ENCODE measurements around the gene ZBP1. TPM values are rescaled to one million over a fixed set of nuclear protein-coding genes. Genes with fewer than 3 reads are reported as not detected.

ZBP1 gene
- total RNA-seq, 1 donor from 2014 or later = not detected

DNA sequence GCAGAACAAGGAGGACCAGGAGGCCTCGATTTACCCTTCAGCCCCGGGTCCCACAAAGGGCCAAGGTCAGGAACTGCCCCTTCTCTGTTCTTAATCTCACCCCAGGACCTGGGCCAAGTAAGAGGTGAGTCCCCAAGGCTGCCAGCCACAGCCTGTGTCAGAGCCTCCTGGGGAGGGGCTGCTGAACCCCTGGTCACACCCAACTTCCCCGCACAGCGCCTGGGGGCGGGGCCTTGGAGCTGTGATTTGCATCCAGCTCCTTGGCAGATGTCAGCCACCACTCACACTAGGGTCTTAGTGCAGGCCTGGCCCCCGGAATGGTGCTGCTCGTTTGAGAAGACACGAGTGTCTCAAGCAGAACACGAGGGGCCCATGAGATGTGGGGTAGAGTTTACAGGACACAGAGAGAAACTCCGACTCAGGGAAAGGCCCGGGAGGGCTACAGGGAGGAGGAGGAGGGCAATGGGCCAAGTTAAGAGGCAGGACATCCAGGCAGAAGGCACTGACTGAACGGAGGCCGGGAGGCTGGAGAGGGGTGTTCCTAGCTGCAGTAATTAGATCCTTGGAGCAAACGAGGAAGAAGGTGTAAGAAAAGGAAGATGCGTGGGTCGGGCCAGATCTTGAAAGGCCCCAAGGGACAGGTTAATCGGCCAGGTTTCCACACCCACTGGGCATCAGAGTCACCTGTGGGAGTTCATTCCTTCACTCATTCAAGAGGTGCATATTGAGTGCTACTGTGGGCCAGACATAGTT is 26.9 kb downstream of the ZBP1 start:
- DNase-seq (no peak), ATAC-seq (ENCODE audit: poor library complexity) (no peak)
- intact Hi-C loops (cut with DNase I) = loop anchor here (5.0 kb wide), 1 partner anchor 216 kb away; no protein-coding TSS in a partner anchor

DNA sequence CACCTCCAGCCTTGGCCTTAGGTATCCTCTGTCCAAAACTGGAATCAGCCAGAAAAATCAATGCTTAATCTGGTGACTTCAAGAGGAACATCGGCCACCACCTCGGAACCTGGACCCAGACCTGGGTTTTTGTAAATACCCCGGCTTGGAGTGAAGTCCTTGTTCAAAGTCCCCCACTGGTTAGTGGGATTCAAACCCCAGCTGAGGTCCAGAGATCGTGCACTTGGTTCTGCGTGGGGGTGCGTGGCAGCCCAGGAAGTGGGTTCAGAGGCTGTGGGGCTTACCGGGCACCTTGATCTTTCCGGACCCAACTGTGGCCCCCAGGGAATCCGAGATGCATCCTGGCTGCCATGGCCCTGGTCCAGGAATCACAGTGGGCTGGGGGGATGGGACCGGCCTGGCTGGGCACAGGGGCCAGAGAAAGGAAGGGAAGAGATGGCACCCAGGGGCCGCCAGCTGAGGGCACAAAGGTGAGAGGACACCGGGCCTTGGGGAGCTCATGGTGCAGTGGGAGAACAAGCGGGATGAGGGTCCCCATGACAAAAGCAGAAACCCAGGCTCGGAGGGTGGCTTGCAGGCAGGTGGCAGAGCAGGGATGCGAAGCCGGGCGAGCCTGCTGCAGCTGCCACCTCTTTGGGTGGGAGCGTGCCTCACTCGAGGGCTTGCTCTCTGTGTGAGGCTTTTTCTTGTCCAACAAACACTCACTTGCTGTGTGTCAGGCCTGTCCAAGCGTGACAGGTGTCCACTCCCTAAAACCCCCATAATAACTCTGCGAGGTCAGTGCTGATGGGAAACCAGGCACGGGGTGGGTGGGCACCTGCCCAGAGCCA is 27.7 kb downstream of the ZBP1 start:
- intact Hi-C loops (cut with DNase I) = loop anchor here (5.0 kb wide), 1 partner anchor 215 kb away; no protein-coding TSS in a partner anchor
- ATAC-seq (ENCODE audit: poor library complexity) (no peak), DNase-seq (no peak)

DNA sequence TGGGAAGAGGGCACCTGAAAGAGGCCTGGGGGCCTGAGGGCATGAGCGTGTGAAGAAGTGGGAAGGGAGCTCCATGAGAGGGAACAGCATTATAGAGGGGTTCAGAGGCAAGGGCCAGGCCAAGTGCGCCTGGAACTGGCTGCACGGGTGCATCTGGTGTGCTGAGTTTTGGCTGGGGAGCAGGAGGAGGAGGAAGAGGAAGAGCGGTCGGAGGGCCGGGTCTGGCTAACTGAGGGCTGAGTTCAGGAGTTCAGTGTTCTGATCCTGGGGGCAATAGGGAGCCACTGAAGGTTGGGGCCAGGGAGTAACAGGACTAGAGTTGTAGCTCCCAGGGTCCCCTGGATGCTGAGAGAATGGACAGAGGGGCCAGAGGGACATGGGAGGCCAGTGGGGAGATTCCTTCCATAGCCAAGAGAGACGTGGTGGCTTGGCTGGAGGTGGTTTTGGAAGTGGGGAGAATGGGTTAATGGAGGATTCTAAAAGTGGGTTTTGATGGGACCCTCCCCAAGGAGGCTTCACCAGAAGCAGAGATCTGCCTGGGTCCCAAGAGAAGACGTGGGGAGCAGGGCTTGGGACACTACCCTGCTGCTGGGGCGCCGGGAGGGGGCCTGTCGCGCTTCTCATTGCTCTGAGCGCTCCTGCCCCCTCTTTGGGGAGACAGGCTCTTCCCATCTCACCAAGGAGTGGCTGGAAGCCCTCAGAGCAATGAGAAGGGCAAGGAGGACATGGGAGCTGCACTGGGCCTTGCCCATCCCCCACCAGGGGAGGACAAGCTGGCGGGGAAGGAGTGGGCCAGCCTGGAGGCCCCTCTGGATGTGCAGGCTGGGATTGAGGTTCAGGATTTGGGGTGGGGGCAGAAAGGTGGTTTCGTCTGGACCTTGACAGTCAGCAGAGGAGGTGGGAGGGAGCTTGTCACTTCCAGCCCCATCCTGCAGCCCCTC is 28.7 kb downstream of the ZBP1 start:
- intact Hi-C loops (cut with DNase I) = loop anchor here (5.0 kb wide), 1 partner anchor 214 kb away; no protein-coding TSS in a partner anchor
- DNase-seq (no peak), ATAC-seq (ENCODE audit: poor library complexity) (no peak)

DNA sequence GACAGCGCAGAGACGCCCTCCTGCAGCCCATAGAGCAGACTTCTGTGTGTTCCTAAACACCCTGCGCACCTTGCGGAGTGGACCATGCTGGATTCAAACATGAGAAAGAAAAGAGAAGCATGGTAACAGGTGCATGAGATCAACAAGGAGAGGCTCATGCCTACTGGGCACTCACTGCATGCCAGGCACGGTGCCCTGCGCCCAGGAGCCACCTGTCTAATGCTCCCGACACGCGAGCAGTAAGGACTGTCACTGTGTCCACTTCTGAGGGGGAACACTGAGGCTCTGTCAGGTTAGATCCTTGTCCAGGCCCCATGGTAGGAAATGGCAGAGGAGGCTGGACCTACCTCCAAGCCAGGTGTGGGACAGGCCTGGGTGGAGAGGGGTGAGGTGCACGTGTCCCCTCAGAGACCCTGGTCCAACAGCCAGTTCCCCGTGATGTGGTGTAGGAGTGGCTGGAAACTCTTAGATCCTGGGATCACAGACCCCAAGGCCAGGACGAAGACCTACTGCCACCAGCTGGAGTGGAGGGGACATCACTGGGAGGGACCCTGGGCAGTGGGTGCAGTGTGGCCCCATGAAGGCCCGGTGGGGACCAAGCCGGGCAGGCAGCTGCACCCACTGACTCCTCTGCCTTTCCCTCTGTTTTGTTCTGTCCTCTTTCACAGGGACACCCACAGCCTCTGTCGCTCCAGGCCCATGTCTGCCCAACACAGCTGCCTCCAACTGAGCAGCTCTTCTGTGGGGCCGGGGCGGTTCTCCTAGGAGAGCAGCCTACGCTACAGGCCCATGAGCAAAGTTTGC is 29.5 kb downstream of the ZBP1 start:
- intact Hi-C loops (cut with DNase I) = loop anchor here (5.0 kb wide), 1 partner anchor 213 kb away; no protein-coding TSS in a partner anchor
- DNase-seq (no peak), ATAC-seq (ENCODE audit: poor library complexity) (no peak)

DNA sequence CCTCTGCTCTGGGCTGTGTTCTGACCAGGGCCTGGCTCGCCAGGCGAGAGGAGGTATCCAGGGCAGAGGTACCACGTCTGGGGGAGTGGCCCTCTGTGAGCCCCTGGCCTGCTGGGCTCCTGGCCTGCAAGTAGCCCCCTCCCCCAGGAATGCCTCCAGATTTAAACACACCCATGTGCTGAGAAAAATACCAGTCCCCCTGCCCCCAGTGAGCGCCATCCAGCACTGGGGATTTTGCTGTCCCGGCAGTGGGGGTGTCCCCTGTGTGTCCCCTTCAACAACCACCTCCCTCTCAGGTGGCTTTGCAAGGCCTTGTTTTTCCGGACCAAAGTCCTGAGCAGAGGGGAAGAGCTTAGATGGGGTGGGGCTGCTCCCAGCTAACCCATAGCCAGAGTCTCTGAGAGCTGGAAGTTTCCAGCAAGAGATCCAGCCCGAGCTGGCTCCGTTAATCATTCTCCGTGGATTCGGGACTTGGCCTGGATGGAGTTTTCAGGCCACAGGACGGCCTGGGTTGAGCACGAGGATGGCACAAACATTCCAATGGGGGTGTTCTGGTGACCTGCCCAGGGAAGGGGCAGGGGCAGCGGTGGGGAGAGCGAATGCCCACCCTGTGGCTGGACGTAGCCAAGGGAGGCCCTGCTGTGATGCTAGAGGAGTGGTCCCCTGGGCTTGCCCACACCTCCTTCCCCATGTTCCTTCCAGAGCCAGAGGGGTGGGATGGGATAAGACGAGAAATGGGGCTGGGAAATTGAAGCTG is 30.3 kb downstream of the ZBP1 start:
- intact Hi-C loops (cut with DNase I) = loop anchor here (5.0 kb wide), 1 partner anchor 213 kb away; no protein-coding TSS in a partner anchor
- ATAC-seq (ENCODE audit: poor library complexity) (no peak), DNase-seq (no peak)

DNA sequence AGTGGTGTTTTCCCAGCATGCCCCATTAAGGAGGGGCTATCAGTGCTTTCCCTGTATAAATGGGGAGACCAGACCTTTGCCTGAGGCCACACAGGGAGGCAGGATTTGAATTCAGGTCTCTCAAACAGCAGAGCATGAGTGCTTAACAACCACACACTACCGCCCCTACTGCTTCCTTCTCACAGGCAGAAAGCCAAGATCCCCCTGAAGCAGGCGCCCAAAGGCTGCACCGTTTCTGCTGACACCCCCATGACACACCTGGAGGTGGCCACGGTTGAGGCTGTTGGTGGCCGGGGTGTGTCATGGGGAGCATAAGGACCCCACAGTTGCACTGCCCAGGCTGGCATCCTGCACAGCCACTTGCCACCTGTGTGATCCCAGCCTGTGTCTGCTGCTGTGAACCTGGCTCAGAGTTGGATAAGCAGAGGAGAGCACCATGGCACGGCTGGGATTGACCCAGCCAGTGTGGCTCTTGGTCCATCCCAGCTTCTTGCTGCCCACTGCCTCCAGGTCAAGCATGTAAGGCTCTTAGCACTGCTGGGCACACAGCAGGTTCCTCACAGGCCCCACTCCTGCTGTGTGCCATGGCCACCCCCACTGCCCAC is 31.0 kb downstream of the ZBP1 start:
- ATAC-seq (ENCODE audit: poor library complexity) (no peak), DNase-seq (no peak)
- intact Hi-C loops (cut with DNase I) = no loop called here

DNA sequence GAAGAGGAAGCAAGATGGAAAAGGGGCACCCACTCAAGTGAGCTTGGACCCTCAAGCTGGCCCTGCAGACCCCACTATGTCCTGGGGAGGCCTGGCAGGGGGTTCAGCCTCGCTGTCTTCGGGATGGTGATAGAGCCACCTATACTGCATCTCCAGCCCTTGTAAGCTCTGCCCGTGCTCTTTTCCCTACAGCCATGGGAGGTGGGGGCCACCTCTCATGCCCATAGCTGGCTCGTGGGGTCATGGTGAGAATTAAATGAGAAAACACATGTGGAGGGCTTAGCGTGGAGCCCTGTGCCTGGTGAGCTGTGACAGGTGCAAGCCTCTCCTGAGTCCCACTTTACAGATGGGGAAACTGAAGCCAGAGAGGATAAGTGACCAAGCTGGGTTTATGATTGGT is 31.6 kb downstream of the ZBP1 start:
- intact Hi-C loops (cut with DNase I) = no loop called here
- DNase-seq (no peak), ATAC-seq (ENCODE audit: poor library complexity) (no peak)

DNA sequence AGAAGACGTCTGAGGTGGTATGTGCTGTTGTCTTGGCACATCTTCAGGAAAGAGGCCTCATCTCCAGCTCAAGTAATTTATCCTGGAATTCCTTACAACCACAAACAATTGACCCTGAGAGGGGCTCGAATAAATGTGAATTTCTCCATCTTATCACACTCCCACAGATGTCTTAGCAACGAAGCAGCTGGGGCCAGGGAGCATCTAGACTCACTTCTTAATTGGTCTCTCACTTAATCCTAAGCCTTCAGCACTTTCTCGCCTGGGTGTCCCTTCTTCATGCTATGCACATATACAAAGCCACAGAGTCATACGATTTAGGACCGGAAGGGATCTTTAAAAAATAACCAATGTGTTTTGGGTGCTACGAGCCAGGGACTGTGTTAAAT is 32.2 kb downstream of the ZBP1 start:
- intact Hi-C loops (cut with DNase I) = no loop called here
- ATAC-seq (ENCODE audit: poor library complexity) (no peak), DNase-seq (no peak)

DNA sequence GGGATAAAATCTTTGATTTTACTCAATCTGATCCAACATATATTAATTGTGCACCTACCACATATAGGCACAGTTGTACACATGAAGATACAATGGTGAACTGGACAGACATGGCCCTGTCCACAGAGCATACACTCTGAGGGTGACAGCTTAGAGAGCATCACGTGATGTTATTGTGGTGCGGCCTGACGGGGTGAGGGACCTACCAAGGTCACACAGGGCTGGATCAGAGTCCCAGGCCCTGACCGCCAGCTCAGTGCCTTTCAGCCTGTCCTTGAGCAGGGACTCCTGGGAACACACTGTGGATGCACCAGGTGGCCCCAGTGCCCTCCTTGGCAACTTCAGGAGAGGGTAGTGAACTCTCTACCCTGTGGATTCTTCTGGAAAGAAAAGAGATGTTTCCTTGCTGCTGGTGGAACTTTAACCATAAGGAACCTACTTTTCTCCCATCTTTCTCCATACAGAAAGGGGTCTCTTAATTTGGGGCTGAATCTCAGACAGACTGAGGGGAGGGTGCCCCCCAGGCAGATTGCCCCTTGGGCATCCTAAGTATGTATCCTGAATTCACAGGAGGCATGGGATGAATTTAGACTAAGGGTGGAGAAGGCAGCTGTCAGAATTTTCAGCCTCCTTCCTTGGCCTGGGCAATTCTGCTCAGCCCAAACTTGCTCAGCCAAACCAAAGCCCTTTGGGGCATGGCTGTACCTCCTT is 32.8 kb downstream of the ZBP1 start:
- intact Hi-C loops (cut with DNase I) = no loop called here
- DNase-seq (no peak), ATAC-seq (ENCODE audit: poor library complexity) (no peak)

DNA sequence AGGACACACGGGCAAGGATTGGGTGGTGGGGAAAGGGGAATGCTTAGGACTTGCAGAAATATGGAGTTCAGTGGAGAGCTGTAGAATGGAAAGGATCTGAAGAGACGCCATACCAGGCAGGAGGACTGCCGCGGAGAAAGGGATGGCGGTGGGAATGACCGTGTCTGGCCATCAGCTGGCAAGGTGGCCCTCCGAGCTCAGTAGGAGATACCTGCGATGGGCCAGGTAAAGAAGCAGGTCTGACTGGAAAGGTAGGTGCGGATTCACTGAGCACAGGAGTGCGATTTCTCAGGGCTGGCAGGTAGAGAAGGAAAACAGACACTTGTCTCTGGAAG is 33.3 kb downstream of the ZBP1 start:
- intact Hi-C loops (cut with DNase I) = no loop called here
- DNase-seq (no peak), ATAC-seq (ENCODE audit: poor library complexity) (no peak)

DNA sequence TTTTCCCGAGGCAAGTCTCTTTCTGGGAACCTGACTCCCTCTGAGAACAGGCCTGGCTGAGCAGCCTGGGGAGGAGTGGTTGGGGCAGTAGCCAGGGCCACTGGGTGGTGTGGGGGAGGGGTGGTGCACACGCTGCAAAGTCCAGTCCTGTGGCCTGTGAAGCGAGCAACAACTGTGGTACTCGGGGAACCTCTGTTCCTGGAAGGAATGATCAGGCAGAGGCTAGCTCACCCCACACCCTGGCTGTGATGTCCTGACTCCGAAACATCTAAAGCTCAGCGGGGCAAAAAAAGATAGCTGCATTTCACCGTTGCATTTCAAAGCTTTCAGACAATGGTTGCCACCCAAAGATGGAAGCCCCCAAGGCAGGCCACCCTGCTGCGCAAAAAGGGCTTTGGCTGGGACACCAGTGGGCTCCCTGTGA is 33.8 kb downstream of the ZBP1 start:
- intact Hi-C loops (cut with DNase I) = no loop called here
- no peak for DNase-seq
- ATAC-seq (ENCODE audit: poor library complexity) = no peak

DNA sequence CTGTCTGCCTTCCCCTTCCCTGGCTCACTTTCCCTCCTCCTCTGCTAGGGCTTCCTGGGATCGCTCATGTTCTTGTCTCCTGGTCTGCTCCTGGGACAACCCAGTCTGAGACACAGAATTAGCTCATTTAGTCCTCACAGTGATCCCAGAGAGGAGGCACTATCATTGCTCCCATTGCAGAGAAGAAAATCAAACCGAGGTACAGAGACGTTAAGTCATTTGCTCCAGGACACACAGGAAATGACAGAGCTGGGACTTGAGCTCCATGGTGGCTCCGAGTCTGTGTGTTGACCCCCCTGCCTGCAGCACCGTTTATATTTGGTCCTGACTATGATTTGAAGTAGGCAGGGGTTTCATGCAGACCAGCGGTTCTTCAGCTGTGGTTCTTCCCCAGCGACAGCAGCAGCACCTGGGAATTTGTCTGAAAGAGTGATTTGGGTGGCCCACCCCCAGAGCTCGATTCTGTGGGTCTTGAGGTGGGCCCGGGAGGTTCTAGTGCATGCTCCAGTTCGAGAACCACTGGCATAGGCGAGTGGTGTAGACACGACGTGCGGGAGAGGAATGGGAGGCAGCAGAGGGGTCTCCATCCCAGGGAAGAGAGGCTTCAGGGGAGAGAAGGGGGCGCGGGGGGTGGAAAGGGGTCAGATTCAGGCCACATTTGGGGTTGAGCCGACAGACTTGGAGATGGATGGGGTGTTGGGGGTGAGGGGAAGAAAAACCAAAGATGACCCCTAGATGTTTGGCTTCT is 34.6 kb downstream of the ZBP1 start:
- no peak for DNase-seq
- ATAC-seq (ENCODE audit: poor library complexity) = no peak
- intact Hi-C loops (cut with DNase I) = no loop called here

DNA sequence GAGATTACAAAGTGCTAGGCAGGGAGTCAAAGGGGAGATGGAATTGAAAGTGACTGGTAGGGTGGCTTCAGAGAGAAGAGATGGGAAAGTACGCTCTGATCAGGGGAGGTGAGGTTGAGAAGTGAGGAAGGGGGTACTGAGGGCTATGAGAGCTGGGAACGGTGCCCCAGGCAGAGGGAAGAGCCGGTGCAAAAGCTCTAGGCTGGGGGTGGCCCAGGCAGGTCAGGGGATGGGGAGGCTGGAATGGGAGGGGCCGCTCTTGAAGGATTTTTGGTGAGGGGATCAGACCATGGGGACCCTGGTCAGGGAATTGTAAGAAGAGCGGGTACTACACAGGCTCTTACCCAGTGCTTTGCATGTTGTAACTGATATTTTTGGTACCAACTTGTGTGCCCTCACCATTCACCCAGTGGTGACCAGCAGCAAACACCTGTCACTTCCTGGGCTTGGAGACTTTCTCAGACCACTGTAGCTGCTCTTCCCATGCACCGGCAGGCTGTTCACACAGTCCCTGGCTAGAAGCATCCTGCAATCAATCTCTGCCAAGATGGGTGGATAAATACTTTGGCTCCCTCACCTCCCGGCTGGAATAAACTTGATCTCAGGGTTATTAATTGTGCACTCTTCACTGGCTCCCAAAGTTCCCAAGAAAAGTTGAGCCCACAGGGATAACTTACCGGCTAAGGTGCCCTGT is 35.3 kb downstream of the ZBP1 start:
- DNase-seq (no peak), ATAC-seq (ENCODE audit: poor library complexity) (no peak)
- intact Hi-C loops (cut with DNase I) = no loop called here

DNA sequence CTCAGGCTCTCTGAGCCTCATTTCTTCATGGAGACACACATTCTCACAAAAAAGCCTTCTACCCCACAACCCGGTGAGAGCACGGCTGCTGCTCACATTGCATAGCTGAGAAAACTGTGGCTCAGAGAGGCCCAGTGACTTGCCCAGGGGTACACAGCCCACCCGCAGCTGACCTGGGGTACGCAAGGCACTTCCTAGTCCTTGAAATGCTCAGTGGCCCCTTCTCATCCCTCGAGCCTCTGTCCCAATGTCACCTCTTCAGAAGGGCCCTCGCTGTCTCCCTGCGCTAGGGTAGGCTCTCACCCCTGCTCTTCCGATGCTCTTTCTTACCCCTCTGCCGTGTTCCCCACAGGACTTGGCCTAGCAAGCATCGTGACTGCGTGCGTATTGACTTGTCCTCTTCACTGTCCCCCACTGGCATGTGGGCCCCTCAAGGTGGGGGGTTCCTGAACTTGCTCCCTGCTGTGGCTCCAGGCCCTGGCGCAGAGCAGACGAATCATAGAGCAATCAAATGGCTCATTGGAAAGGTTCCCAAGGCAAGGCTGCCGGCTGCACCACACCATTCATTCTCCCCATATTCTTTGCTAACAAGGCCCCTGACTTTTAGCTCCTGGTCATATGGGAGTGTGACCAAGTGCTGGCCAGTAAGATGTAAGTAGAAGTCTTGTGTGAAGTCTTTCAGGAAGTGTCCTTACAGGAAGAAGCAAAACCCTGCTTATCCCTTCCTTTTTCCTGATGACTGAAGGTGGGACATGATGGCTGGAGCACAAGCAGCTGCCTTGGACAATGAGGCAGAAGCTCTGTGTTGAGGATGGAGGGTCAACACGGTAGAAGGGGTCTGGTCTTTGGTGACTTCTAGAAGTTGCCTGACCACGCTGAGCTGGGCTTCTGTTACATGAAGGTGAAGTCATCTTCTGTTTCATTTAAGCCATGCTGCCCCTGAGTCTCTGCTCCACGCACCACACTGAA is 36.7 kb downstream of the ZBP1 start:
- DNase-seq (no peak), ATAC-seq (ENCODE audit: poor library complexity) (no peak)
- intact Hi-C loops (cut with DNase I) = no loop called here

All from Right ventricle myocardium superior (tissue), 1 donor.